Measurements from ENCODE around the gene KLHDC3. TPM values are rescaled to one million over a fixed set of nuclear protein-coding genes. Genes with fewer than 3 reads are reported as not detected.

Gene KLHDC3
- total and polyA plus RNA-seq, 2 of the 13 experiments (the other 11 are each of a cell fraction or from before 2014, with no cell fraction given) = 78.3 to 91.5 TPM

- TF ChIP-seq THAP9 (CRISPR knock-in tag; IDR thresholded peaks at IDR 0.05; ENCODE audit: borderline replicate concordance) (peak; percentile 75; the same call in 1 of the 2 replicates), KDM5B (CRISPR knock-in tag; IDR thresholded peaks at IDR 0.05; ENCODE audit: borderline replicate concordance) (no peak), MTA3 (CRISPR knock-in tag; IDR thresholded peaks at IDR 0.05) (no peak), ZNF180 (CRISPR knock-in tag; IDR thresholded peaks at IDR 0.05; ENCODE audit: borderline replicate concordance, low read depth) (no peak), ZNF644 (CRISPR knock-in tag; IDR thresholded peaks at IDR 0.05; ENCODE audit: low read depth) (no peak), STAT6 (CRISPR knock-in tag; IDR thresholded peaks at IDR 0.05; ENCODE audit: borderline replicate concordance) (peak; percentile 61; the same call in 1 of the 2 replicates), ARID2 (CRISPR knock-in tag; IDR thresholded peaks at IDR 0.05; ENCODE audit: borderline replicate concordance) (no peak), ZBTB14 (CRISPR knock-in tag; IDR thresholded peaks at IDR 0.05) (no peak), ZNF788 (CRISPR knock-in tag; IDR thresholded peaks at IDR 0.05; ENCODE audit: borderline replicate concordance) (peak; percentile 73; the same call in 1 of the 2 replicates), TGIF2 (CRISPR knock-in tag; IDR thresholded peaks at IDR 0.05) (peak; percentile 88), THAP11 (CRISPR knock-in tag; IDR thresholded peaks at IDR 0.05) (peak; percentile 97), GZF1 (CRISPR knock-in tag; IDR thresholded peaks at IDR 0.05) (no peak), HMGXB4 (CRISPR knock-in tag; IDR thresholded peaks at IDR 0.05; ENCODE audit: borderline replicate concordance in 1 of 2, low read depth in 1 of 2) (peak; percentile 65 to 83; a peak in 2 of 4 replicates), PLRG1 (conservative IDR thresholded peaks at IDR 0.05) (no peak), ZNF230 (CRISPR knock-in tag; IDR thresholded peaks at IDR 0.05) (peak; percentile 56; the same call in 1 of the 2 replicates), ATF7 (IDR thresholded peaks at IDR 0.05) (no peak), ATF7 (CRISPR knock-in tag; IDR thresholded peaks at IDR 0.05) (0 out of 2 replicates have a peak, but pooled peaks have one; percentile 40), FLYWCH1 (CRISPR knock-in tag; IDR thresholded peaks at IDR 0.05) (no peak), DPF2 (CRISPR knock-in tag; IDR thresholded peaks at IDR 0.05; ENCODE audit: borderline replicate concordance, low read depth) (no peak), FOXP1 (IDR thresholded peaks at IDR 0.05) (no peak), FOXP1 (CRISPR knock-in tag; IDR thresholded peaks at IDR 0.05) (peak; percentile 63; the same call in 1 of the 2 replicates), JDP2 (CRISPR knock-in tag; IDR thresholded peaks at IDR 0.05; ENCODE audit: borderline replicate concordance) (no peak), NCOR1 (IDR thresholded peaks at IDR 0.05; ENCODE audit: borderline replicate concordance, low read length) (peak; percentile 18; the same call in 1 of the 2 replicates)
Measured at GRCh38 chr6:43013843-43014433, at the start of gene KLHDC3, which contains the start of gene MEA1 (continued).
